Measurements from ENCODE around the gene LY86.
A peak's percentile ranks its signal among the peaks of the same experiment; 100 is the strongest.

LY86 gene

DNA sequence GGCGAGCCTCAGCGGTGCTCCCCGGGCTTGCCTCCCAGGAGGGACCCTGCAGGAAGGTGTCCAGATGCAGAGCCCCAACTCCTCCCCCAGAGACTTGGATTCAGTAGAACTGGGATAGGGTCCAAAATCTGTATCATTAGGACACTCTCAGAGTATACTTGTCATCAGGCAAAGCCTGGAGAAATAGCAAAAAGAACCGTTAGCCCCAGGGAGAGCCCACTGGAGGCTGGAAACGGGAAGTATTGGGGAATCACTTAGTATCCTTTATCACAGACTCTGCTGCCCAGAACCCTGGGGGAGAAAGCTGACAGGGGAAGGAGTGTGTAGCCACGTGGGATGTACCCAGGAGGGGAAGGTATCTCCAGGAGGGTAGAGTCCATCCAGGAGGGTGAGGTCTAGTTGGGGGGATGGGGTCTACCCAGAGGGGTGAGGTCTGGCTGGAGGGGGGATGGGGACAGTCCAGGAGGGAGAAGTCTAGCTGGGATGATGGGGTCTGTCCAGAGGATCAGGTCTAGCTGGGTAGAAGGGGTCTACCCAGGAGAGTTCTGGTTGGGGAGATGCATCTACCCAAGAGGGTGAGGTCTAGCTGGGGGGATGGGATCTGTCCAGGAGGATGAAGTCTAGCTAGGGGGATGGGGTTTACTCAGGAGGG is 107.2 kb downstream of the LY86 start:
- TF ChIP-seq CTCF (conservative IDR thresholded peaks at IDR 0.05; ENCODE audit: low read depth): no peak
- no peak for DNase-seq (ENCODE audit: low spot score)
- POLR2A ChIA-PET (ENCODE audit: low non-redundant PET): interaction anchor here (0.6 kb wide), 1 partner anchor 19 kb away, joined by 3 read pairs; no protein-coding TSS in a partner anchor
- peak overlapping the region; percentile 100 for H3K27ac ChIP-seq
- CTCF ChIA-PET: interaction anchor here (1.2 kb wide), 1 partner anchor 24 kb away, joined by 6 read pairs; no protein-coding TSS in a partner anchor

- DNase-seq (ENCODE audit: low spot score): peak; percentile 16
- peak; percentile 41 for TF ChIP-seq CTCF (conservative IDR thresholded peaks at IDR 0.05; ENCODE audit: low read depth)
- ChIA-PET POLR2A (ENCODE audit: low non-redundant PET) (no interaction called here), CTCF (interaction anchor here (0.6 to 1.2 kb wide), 4 partner anchors 23 to 911 kb away, joined by 3 to 6 read pairs (median 4); no protein-coding TSS in a partner anchor)
- peak overlapping the region; percentile 100 for H3K27ac ChIP-seq
Observed at GRCh38 chr6:6696867-6697531, 108.5 kb downstream of the LY86 start.

DNA sequence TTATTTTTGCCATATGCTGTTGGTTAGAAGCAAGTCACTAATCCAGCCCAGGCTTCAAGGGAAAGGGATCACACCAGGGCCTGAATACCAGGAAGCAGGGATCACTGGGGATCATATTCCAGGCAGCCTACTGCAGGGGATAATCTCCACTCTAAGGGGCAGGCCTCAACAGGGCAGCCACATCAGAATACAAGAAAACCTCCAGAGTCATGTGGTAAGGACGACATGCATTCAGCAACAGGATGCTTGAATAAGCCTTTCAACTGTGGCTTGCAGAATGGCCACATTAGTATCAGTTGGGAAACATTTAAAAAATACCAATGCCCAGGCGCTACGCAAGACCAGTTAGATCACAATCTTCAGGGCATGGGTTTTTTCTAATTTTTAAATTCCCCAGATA is 109.1 kb downstream of the LY86 start:
- H3K27ac ChIP-seq: peak overlapping the region; percentile 100
- ChIA-PET POLR2A (ENCODE audit: low non-redundant PET) (no interaction called here), CTCF (no interaction called here)
- TF ChIP-seq CTCF (conservative IDR thresholded peaks at IDR 0.05; ENCODE audit: low read depth): no peak
- DNase-seq (ENCODE audit: low spot score): no peak

GRCh38 chr6:6699741-6700367 is 111.3 kb downstream of the LY86 start:
- no peak; the same call in 1 of the 2 replicates for TF ChIP-seq CTCF (conservative IDR thresholded peaks at IDR 0.05; ENCODE audit: low read depth)
- peak; percentile 96 for DNase-seq (ENCODE audit: low spot score)
- ChIA-PET CTCF (interaction anchor here (1.0 kb wide), 1 partner anchor 24 kb away, joined by 4 read pairs; no protein-coding TSS in a partner anchor), POLR2A (ENCODE audit: low non-redundant PET) (no interaction called here)
- peak overlapping the region; percentile 90 for H3K27ac ChIP-seq

DNA sequence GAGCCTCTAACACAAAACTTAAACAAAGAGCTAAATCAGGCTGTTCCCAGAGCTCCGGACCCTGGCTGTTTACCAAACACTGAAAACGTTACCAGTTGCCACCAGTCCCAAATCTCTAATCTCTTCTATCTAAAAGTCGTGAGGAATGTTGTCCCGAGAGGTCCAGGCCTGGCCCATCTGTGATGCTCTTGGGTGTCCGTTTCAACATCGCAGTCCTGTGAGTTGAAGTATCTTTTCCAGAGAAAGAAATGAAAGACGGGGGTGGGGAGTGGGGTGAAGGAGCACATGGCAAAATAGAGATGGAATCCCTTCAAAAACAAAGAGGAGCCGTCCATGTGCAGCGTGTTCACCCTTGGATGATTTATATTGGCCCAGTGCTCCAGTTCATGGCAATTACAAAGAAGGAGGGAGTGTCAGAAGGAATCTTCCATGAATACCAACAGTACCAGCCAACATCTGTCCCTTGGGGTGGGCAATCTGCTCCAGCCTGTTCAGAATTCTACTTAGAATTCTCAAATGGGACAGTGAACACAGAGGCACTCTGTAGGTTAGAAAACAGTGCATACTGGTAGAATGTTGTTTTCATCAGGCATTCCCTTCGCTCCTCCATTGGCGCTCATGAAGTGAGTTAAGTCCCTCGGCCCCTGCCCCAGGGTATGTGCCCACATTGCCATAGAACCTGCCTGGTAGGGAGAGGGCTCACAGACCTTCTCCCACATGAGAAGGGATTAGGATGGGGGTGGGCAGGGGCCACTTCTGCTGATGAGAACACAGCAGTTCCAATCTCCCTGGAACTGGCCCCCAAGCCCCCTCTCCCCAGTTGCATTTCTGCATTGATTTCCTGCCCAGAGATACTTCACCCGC is 112.1 kb downstream of the LY86 start:
- no peak for TF ChIP-seq CTCF (conservative IDR thresholded peaks at IDR 0.05; ENCODE audit: low read depth)
- CTCF ChIA-PET: interaction anchor here (0.7 to 1.0 kb wide), 2 partner anchors 23 to 627 kb away, joined by 3 to 4 read pairs; no protein-coding TSS in a partner anchor
- DNase-seq (ENCODE audit: low spot score): no peak
- POLR2A ChIA-PET (ENCODE audit: low non-redundant PET): no interaction called here
- H3K27ac ChIP-seq: peak overlapping the region; percentile 90

All from RWPE1 (cell line).